CMK (cell line): ENCODE results near the gene KDM4D.
"Not testable (repeated sequence)": the region's sequence is repeated elsewhere in the genome, so short reads cannot be mapped to it uniquely, and the experiment has no call there.

ENCODE experiments used
- DNase-seq: peaks from one replicate; pipeline ENCODE4 v3.0.0-alpha.2; 2010; ENCODE audit warnings: low read depth

KDM4D gene

GRCh38 chr11:94958121-94958696, 15.3 kb upstream of the KDM4D start:
- no peak for DNase-seq

- no peak for DNase-seq
These were observed 14.3 kb upstream of the KDM4D start for GRCh38 chr11:94959179-94959578.

- DNase-seq = no peak
These were observed 13.0 kb upstream of the KDM4D start for GRCh38 chr11:94960488-94960887.

GRCh38 chr11:94961255-94961654, 12.3 kb upstream of the KDM4D start:
- no peak for DNase-seq

- no peak for DNase-seq
These were observed 8.6 kb upstream of the KDM4D start for GRCh38 chr11:94964934-94965333.

GRCh38 chr11:94968334-94968958, 5.1 kb upstream of the KDM4D start:
- DNase-seq = peak; percentile 21

- DNase-seq = no peak
These were observed 810 bp upstream of the KDM4D start for GRCh38 chr11:94972700-94973098.

GRCh38 chr11:94974178-94974577, 669 bp downstream of the KDM4D start:
- DNase-seq = no peak

GRCh38 chr11:94975599-94975998, 2.1 kb downstream of the KDM4D start:
- DNase-seq = no peak

- DNase-seq = no peak
These were observed 13.9 kb downstream of the KDM4D start for GRCh38 chr11:94987378-94987777.

- no peak for DNase-seq
These were observed 15.2 kb downstream of the KDM4D start for GRCh38 chr11:94988748-94989147.

- no peak for DNase-seq
These were observed 20.0 kb downstream of the KDM4D start for GRCh38 chr11:94993400-94993943.

- no peak for DNase-seq
These were observed 23.9 kb downstream of the KDM4D start for GRCh38 chr11:94997437-94997836.

- DNase-seq = no peak
These were observed 24.8 kb downstream of the KDM4D start for GRCh38 chr11:94998285-94998684.

- no peak for DNase-seq
These were observed 30.2 kb downstream of the KDM4D start for GRCh38 chr11:95003716-95004115.

- no peak for DNase-seq
These were observed 32.1 kb downstream of the KDM4D start for GRCh38 chr11:95005642-95006041.

GRCh38 chr11:95011376-95011775, 37.9 kb downstream of the KDM4D start:
- DNase-seq = no peak

GRCh38 chr11:95014184-95014821, 40.8 kb downstream of the KDM4D start:
- DNase-seq = no peak

- no peak for DNase-seq
These were observed 42.6 kb downstream of the KDM4D start for GRCh38 chr11:95016139-95016538.

- DNase-seq = not testable (repeated sequence)
These were observed 48.0 kb downstream of the KDM4D start for GRCh38 chr11:95021468-95021867.

GRCh38 chr11:95024958-95025357, 51.4 kb downstream of the KDM4D start, which contains the start of gene KDM4E:
Gene KDM4E, plus strand, starts transcription at chr11:95025258. Its CDS starts 300 bp downstream, at chr11:95025558.
- DNase-seq = no peak

GRCh38 chr11:95025594-95025993, 52.1 kb downstream of the KDM4D start:
- DNase-seq = not testable (repeated sequence)

- DNase-seq = no peak
These were observed 54.8 kb downstream of the KDM4D start for GRCh38 chr11:95028357-95028756.
